Measurements from ENCODE around the gene NANOS2. TPM values are rescaled to one million over a fixed set of nuclear protein-coding genes. Genes with fewer than 3 reads are reported as not detected.
A peak's percentile ranks its signal among the peaks of the same experiment; 100 is the strongest.
"Not testable (repeated sequence)": the region's sequence is repeated elsewhere in the genome, so short reads cannot be mapped to it uniquely, and the experiment has no call there.

NANOS2 gene
- polyA plus RNA-seq, 1 experiment = not detected

DNA sequence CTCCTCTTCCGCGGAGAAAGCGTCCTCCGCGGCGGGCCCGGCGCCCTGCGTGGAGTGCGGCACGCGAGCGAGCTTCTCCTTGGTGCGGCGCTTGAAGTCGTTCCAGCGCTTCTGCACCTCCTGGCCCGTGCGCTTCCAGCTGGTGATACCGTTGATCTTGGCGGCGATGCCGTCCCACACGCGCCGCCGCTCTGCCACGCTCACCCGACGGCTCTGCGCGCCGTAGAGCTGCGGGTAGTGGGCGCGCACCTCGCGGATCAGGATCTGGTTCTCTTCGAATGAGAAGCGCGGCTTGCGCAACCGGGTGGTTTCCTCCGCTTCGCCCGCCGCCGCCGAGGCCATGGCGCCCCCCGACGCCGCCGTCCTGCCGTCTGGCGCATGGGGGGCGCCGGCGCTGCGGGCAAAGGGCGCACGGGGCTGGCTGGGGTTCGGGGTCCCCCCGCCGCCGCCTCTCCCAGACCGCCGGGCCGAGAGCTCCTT is 13.1 kb downstream of the NANOS2 start:
- TF ChIP-seq, protein P1, sequence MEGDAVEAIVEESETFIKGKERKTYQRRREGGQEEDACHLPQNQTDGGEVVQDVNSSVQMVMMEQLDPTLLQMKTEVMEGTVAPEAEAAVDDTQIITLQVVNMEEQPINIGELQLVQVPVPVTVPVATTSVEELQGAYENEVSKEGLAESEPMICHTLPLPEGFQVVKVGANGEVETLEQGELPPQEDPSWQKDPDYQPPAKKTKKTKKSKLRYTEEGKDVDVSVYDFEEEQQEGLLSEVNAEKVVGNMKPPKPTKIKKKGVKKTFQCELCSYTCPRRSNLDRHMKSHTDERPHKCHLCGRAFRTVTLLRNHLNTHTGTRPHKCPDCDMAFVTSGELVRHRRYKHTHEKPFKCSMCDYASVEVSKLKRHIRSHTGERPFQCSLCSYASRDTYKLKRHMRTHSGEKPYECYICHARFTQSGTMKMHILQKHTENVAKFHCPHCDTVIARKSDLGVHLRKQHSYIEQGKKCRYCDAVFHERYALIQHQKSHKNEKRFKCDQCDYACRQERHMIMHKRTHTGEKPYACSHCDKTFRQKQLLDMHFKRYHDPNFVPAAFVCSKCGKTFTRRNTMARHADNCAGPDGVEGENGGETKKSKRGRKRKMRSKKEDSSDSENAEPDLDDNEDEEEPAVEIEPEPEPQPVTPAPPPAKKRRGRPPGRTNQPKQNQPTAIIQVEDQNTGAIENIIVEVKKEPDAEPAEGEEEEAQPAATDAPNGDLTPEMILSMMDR (IDR thresholded peaks at IDR 0.05; ENCODE audit: insufficient read depth, low read depth, low read length) = no peak
- ChIA-PET CTCF (interaction anchor here (0.5 to 1.5 kb wide), 4 partner anchors 19 to 264 kb away, joined by 3 to 5 read pairs (median 3); partner anchors contain the start of gene SIX5), POLR2A (no interaction called here)
- peak overlapping the region; percentile 61 for H3K4me3 ChIP-seq (ENCODE audit: low read depth, low read length)
- no peak for DNase-seq (ENCODE audit: low read depth)
- peaks cover 3% of the 10 kb centered on the region for H3K36me3 ChIP-seq (ENCODE audit: control insufficient read depth, insufficient read depth, low read length)
- H3K27me3 ChIP-seq (ENCODE audit: control insufficient read depth, insufficient read depth, low read length) = 0 out of 2 replicates have a peak, but pooled peaks cover 1% of the 10 kb centered on the region

DNA sequence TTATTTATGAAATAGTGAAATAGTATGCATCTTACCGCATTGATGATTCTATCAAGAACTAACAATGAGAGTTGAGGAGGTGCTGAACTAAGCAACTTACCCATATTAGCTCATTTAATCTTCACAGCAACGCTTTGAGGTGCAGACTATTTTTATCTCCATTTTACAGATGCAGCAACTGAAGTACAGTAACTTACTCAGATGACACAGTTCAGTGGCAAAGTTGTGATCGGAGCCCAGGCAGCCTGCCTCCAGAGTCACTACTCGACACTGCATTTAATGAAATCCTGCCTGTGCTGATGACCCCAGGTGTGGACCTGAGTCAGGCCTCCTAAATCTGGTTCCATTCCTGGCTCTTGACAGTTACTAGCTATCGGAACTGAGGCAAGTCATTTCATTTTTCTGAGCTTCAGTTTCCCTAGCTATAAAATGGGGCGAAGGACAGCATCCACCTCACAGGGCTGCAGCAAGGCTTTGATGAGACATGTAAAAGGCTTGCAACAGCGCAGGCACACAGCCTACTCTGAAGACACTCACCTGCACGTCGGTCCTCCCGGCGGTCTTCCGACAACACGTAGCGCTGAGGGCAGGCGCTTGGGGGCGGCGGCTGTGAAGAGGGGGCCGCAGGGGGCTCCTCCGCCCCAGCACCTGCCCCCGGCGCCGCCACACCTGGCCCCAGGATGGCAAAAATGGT is 13.7 kb downstream of the NANOS2 start:
- DNase-seq (ENCODE audit: low read depth) = no peak
- Histone ChIP-seq H3K27me3 (ENCODE audit: control insufficient read depth, insufficient read depth, low read length) (0 out of 2 replicates have a peak, but pooled peaks cover 1% of the 10 kb centered on the region), H3K36me3 (ENCODE audit: control insufficient read depth, insufficient read depth, low read length) (peaks cover 3% of the 10 kb centered on the region), H3K4me3 (ENCODE audit: low read depth, low read length) (peak overlapping the region; percentile 61)
- POLR2A ChIA-PET = no interaction called here
- TF ChIP-seq, protein P1 (IDR thresholded peaks at IDR 0.05; ENCODE audit: insufficient read depth, low read depth, low read length) = no peak
- CTCF ChIA-PET = interaction anchor here (0.5 to 1.5 kb wide), 2 partner anchors 18 to 263 kb away, joined by 3 to 5 read pairs; no protein-coding TSS in a partner anchor

DNA sequence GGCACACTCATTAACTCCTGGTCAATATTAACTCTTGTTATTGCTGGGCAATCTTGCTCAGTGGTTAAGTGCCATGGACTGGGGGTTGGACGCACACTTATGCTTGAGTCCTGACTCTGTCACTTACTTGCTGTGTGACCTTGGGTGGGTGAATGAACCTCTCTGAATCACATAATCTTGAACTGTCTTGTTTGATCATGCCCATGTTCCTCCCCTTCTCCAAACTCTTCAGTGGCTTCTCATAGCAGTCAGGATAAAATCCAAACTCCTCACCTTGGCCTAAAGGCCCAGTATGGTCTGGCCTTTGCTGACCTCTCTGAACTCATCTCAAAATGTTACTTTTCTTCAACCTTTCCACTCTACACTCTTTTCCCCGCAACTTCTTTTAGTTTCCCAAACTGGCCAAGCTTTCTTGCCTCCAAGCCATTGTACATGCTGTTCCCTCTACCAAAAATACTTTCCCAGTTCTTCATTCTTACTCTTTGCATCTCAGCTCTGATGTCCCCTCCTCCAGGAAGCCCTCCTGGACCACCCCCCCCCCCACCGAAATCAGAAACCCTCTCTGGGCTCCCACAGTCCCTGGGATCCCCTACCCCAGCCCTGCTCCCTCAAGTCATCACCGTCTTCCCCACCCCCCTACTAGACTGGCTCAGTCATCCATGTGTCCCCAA is 14.5 kb downstream of the NANOS2 start:
- TF ChIP-seq, protein P1 (IDR thresholded peaks at IDR 0.05; ENCODE audit: insufficient read depth, low read depth, low read length) = no peak
- ChIA-PET CTCF (no interaction called here), POLR2A (no interaction called here)
- Histone ChIP-seq H3K27me3 (ENCODE audit: control insufficient read depth, insufficient read depth, low read length) (0 out of 2 replicates have a peak, but pooled peaks cover under 1% of the 10 kb centered on the region), H3K4me3 (ENCODE audit: low read depth, low read length) (no peak overlapping the region), H3K36me3 (ENCODE audit: control insufficient read depth, insufficient read depth, low read length) (peaks cover 8% of the 10 kb centered on the region)
- no peak for DNase-seq (ENCODE audit: low read depth)

DNA sequence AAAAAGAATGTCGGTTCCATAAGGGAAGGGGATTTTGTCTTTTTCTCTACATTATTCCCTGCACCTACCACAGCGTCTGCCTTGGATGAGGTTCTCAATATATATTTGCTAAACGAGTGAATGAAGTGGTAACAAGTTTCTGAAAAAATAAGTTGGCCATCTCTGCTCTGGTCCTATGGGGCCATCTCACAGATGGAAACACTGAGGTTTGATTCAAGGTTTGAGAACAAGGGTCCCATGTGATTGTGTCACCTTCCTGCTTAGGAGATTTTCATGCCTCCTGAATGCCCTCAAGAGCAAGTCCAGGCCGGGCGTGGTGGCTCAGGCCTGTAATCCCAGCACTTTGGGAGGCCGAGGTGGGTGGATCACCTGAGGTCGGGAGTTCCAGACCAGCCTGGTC is 15.3 kb downstream of the NANOS2 start:
- CTCF ChIA-PET = no interaction called here
- no peaks in the 10 kb centered on the region for H3K27me3 ChIP-seq (ENCODE audit: control insufficient read depth, insufficient read depth, low read length)
- POLR2A ChIA-PET = no interaction called here
- no peak overlapping the region for H3K4me3 ChIP-seq (ENCODE audit: low read depth, low read length)
- no peak for DNase-seq (ENCODE audit: low read depth)
- peaks cover 10% of the 10 kb centered on the region for H3K36me3 ChIP-seq (ENCODE audit: control insufficient read depth, insufficient read depth, low read length)
- TF ChIP-seq, protein P1 (IDR thresholded peaks at IDR 0.05; ENCODE audit: insufficient read depth, low read depth, low read length) = no peak

DNA sequence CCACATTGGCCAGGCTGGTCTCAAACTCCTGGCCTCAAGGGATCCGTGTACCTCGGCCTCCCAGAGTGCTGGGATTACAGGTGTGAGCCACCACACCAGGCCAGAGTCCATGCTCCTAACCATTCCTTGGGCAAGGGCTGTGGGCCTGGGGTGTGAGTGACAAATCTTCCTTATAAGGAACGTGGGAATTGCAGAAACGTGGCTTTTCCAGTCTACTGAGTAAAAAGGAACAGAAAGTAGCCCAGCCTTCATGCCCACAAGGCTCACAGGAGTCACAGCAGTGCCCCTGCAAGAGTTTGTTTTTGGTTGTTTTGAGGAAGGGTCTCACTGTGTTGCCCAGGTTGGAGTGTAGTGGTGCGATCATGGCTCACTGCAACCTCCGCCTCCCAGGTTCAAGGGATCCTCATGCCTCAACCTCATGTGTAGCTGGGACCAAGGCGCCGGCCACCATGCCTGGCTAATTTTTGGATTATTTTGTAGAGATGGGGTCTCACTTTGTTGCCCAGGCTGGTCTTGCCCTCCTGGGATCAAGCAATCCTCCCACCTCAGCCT is 17.2 kb downstream of the NANOS2 start:
- no peak for DNase-seq (ENCODE audit: low read depth)
- no peak overlapping the region for H3K4me3 ChIP-seq (ENCODE audit: low read depth, low read length)
- peaks cover 10% of the 10 kb centered on the region for H3K36me3 ChIP-seq (ENCODE audit: control insufficient read depth, insufficient read depth, low read length)
- TF ChIP-seq, protein P1 (IDR thresholded peaks at IDR 0.05; ENCODE audit: insufficient read depth, low read depth, low read length) = no peak
- CTCF ChIA-PET = interaction anchor here (1.4 kb wide), 1 partner anchor 11 kb away, joined by 3 read pairs; the partner anchor contains the start of gene IRF2BP1
- POLR2A ChIA-PET = no interaction called here
- H3K27me3 ChIP-seq (ENCODE audit: control insufficient read depth, insufficient read depth, low read length) = no peaks in the 10 kb centered on the region

DNA sequence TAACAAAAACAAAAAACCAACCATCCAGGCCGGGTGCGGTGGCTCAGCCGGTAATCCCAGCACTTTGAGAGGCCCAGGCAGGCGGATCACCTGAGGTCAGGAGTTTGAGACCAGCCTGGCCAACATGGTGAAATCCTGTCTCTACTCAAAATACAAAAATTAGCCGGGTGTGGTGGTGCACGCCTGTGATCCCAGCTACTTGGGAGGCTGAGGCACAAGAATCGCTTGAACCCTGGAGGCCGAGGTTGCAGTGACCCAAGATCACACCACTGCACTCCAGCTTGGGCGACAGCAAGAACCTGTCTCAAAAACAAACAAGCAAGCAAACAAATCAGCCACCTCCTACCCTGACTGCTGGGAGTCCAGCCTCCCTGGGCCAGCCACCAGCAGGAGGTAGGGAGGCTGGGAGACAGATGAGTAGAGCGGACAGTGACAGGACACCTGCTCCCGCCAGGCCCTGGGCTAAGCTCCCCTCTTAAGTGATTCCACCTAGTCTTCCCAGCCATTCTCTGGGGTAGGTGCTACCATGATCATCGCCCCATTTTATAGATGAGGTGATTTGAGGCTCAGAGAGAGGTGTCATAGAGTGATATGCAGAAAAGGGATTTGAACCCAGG is 18.5 kb downstream of the NANOS2 start:
- H3K36me3 ChIP-seq (ENCODE audit: control insufficient read depth, insufficient read depth, low read length); CTCF ChIA-PET; POLR2A ChIA-PET; DNase-seq (ENCODE audit: low read depth); H3K27me3 ChIP-seq (ENCODE audit: control insufficient read depth, insufficient read depth, low read length); H3K4me3 ChIP-seq (ENCODE audit: low read depth, low read length): not testable (repeated sequence)
